ENCODE results near the gene EYA4. TPM values are rescaled to one million over a fixed set of nuclear protein-coding genes. Genes with fewer than 3 reads are reported as not detected.

EYA4 gene
- polyA plus RNA-seq, 1 donor, result 0.21 TPM

DNA sequence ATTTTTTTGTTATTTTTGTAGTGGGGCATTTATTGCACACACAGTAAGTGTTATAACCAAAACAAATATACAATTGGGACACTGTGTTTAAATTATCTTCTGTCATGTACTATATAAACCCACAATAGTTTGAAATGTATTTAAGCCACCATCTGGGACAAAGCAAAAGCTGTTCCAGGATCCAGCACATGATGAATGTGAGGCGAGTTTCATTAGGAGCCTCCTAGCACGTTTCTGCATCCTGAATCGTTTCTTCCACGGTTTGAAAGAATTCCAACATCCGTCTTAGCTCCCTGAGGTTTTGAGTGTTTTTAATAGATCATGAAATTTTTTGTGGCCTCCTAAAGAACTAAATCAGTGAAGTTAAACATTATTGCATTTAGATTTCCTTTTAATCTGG is 65.8 kb downstream of the EYA4 start:
- DNase-seq, result no peak
- no peaks in the 10 kb centered on the region for H3K36me3 ChIP-seq (ENCODE audit: control insufficient read depth, insufficient read depth, low read length)
- H3K9me3 ChIP-seq (ENCODE audit: control insufficient read depth, low read depth, low read length), result no peaks in the 10 kb centered on the region
- H3K4me3 ChIP-seq (ENCODE audit: low read length), result no peak overlapping the region
- H3K4me1 ChIP-seq (ENCODE audit: control insufficient read depth, insufficient read depth, low read length), result no peaks in the 10 kb centered on the region
- WGBS (ENCODE audit: insufficient coverage, low lambda C conversion rate), result 67% methylated on average over 1 of the region's 5 CpGs
- H3K27ac ChIP-seq (ENCODE audit: low read length), result no peak overlapping the region
- no peaks in the 10 kb centered on the region for H3K27me3 ChIP-seq (ENCODE audit: control insufficient read depth, insufficient read depth, low read length)

GRCh38 chr6:133309579-133309978 is 68.4 kb downstream of the EYA4 start:
- no peak for DNase-seq
- no peak overlapping the region for H3K27ac ChIP-seq (ENCODE audit: low read length)
- H3K27me3 ChIP-seq (ENCODE audit: control insufficient read depth, insufficient read depth, low read length), result no peaks in the 10 kb centered on the region
- no peaks in the 10 kb centered on the region for H3K4me1 ChIP-seq (ENCODE audit: control insufficient read depth, insufficient read depth, low read length)
- WGBS (ENCODE audit: insufficient coverage, low lambda C conversion rate), result 100% methylated on average over 1 of the region's 3 CpGs
- no peaks in the 10 kb centered on the region for H3K36me3 ChIP-seq (ENCODE audit: control insufficient read depth, insufficient read depth, low read length)
- no peaks in the 10 kb centered on the region for H3K9me3 ChIP-seq (ENCODE audit: control insufficient read depth, low read depth, low read length)
- no peak overlapping the region for H3K4me3 ChIP-seq (ENCODE audit: low read length)

GRCh38 chr6:133312006-133312405 is 70.8 kb downstream of the EYA4 start:
- no CpG with 5 or more reads among the region's 3 CpGs for WGBS (ENCODE audit: insufficient coverage, low lambda C conversion rate)
- Histone ChIP-seq H3K4me1 (ENCODE audit: control insufficient read depth, insufficient read depth, low read length) (no peaks in the 10 kb centered on the region), H3K27ac (ENCODE audit: low read length) (no peak overlapping the region), H3K4me3 (ENCODE audit: low read length) (no peak overlapping the region), H3K9me3 (ENCODE audit: control insufficient read depth, low read depth, low read length) (no peaks in the 10 kb centered on the region), H3K36me3 (ENCODE audit: control insufficient read depth, insufficient read depth, low read length) (no peaks in the 10 kb centered on the region), H3K27me3 (ENCODE audit: control insufficient read depth, insufficient read depth, low read length) (no peaks in the 10 kb centered on the region)
- no peak for DNase-seq

- Histone ChIP-seq H3K27ac (ENCODE audit: low read length) (no peak overlapping the region), H3K9me3 (ENCODE audit: control insufficient read depth, low read depth, low read length) (no peaks in the 10 kb centered on the region), H3K27me3 (ENCODE audit: control insufficient read depth, insufficient read depth, low read length) (no peaks in the 10 kb centered on the region), H3K4me1 (ENCODE audit: control insufficient read depth, insufficient read depth, low read length) (no peaks in the 10 kb centered on the region), H3K36me3 (ENCODE audit: control insufficient read depth, insufficient read depth, low read length) (no peaks in the 10 kb centered on the region), H3K4me3 (ENCODE audit: low read length) (no peak overlapping the region)
- no peak for DNase-seq
- WGBS (ENCODE audit: insufficient coverage, low lambda C conversion rate), result 100% methylated on average over 1 of the region's 1 CpG
Measured at GRCh38 chr6:133313068-133313467, 71.9 kb downstream of the EYA4 start.

DNA sequence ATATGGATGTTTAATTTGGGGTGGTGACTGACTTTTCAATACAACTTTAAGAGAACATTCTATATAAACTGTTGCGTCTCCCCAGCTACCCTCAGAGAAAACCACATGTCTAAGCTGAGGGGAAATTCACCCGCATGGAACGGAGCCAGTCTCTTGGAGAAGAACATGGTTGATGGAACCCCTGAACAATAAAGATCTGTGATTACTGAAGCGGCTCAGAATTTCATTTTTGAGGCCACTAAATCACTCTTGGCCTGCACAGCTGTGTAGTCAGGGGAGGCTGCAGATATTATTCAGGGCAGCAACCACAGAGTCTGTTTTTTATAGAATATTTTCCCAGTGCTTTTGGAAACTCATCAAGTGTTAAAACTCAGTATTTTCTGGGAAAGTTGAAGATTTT is 73.8 kb downstream of the EYA4 start:
- DNase-seq, result no peak
- Histone ChIP-seq H3K4me1 (ENCODE audit: control insufficient read depth, insufficient read depth, low read length) (no peaks in the 10 kb centered on the region), H3K4me3 (ENCODE audit: low read length) (no peak overlapping the region), H3K27ac (ENCODE audit: low read length) (no peak overlapping the region), H3K36me3 (ENCODE audit: control insufficient read depth, insufficient read depth, low read length) (no peaks in the 10 kb centered on the region), H3K9me3 (ENCODE audit: control insufficient read depth, low read depth, low read length) (no peaks in the 10 kb centered on the region), H3K27me3 (ENCODE audit: control insufficient read depth, insufficient read depth, low read length) (no peaks in the 10 kb centered on the region)
- WGBS (ENCODE audit: insufficient coverage, low lambda C conversion rate), result no CpG with 5 or more reads among the region's 4 CpGs

GRCh38 chr6:133315811-133316210 is 74.7 kb downstream of the EYA4 start:
- Histone ChIP-seq H3K27ac (ENCODE audit: low read length) (no peak overlapping the region), H3K27me3 (ENCODE audit: control insufficient read depth, insufficient read depth, low read length) (no peaks in the 10 kb centered on the region), H3K4me1 (ENCODE audit: control insufficient read depth, insufficient read depth, low read length) (no peaks in the 10 kb centered on the region), H3K36me3 (ENCODE audit: control insufficient read depth, insufficient read depth, low read length) (no peaks in the 10 kb centered on the region), H3K4me3 (ENCODE audit: low read length) (no peak overlapping the region), H3K9me3 (ENCODE audit: control insufficient read depth, low read depth, low read length) (no peaks in the 10 kb centered on the region)
- no peak for DNase-seq
- WGBS (ENCODE audit: insufficient coverage, low lambda C conversion rate), result 100% methylated on average over 3 of the region's 5 CpGs

DNA sequence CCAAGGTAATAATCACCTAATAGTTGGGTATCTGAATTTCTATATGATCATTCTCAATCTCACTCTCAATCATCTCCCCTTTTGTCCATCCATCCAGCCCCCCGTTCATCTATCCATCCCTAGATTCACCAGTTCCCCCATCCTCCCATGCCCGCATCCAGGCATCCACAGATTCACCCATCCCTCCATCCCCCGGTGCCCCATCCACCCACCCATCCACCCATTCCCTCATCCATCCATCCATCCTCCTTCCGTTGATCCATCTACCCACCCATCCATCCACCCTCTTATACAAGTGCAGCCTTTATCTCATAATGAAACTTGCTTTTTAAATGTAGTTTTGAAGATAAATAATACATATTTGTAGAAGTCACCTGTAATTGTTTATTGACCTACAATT is 76.5 kb downstream of the EYA4 start:
- no peaks in the 10 kb centered on the region for H3K36me3 ChIP-seq (ENCODE audit: control insufficient read depth, insufficient read depth, low read length)
- H3K27ac ChIP-seq (ENCODE audit: low read length), result no peak overlapping the region
- H3K9me3 ChIP-seq (ENCODE audit: control insufficient read depth, low read depth, low read length), result no peaks in the 10 kb centered on the region
- H3K4me3 ChIP-seq (ENCODE audit: low read length), result no peak overlapping the region
- no peaks in the 10 kb centered on the region for H3K4me1 ChIP-seq (ENCODE audit: control insufficient read depth, insufficient read depth, low read length)
- WGBS (ENCODE audit: insufficient coverage, low lambda C conversion rate), result no CpG with 5 or more reads among the region's 4 CpGs
- H3K27me3 ChIP-seq (ENCODE audit: control insufficient read depth, insufficient read depth, low read length), result no peaks in the 10 kb centered on the region
- DNase-seq, result no peak

GRCh38 chr6:133326584-133326983 is 85.4 kb downstream of the EYA4 start:
- Histone ChIP-seq H3K9me3 (ENCODE audit: control insufficient read depth, low read depth, low read length) (no peaks in the 10 kb centered on the region), H3K27me3 (ENCODE audit: control insufficient read depth, insufficient read depth, low read length) (no peaks in the 10 kb centered on the region), H3K4me3 (ENCODE audit: low read length) (no peak overlapping the region), H3K27ac (ENCODE audit: low read length) (no peak overlapping the region), H3K36me3 (ENCODE audit: control insufficient read depth, insufficient read depth, low read length) (no peaks in the 10 kb centered on the region), H3K4me1 (ENCODE audit: control insufficient read depth, insufficient read depth, low read length) (no peaks in the 10 kb centered on the region)
- WGBS (ENCODE audit: insufficient coverage, low lambda C conversion rate), result no CpG with 5 or more reads among the region's 9 CpGs
- DNase-seq, result no peak

GRCh38 chr6:133333852-133334251 is 92.7 kb downstream of the EYA4 start:
- no peaks in the 10 kb centered on the region for H3K4me1 ChIP-seq (ENCODE audit: control insufficient read depth, insufficient read depth, low read length)
- no peaks in the 10 kb centered on the region for H3K27me3 ChIP-seq (ENCODE audit: control insufficient read depth, insufficient read depth, low read length)
- DNase-seq, result no peak
- 50% methylated on average over 1 of the region's 3 CpGs for WGBS (ENCODE audit: insufficient coverage, low lambda C conversion rate)
- H3K4me3 ChIP-seq (ENCODE audit: low read length), result no peak overlapping the region
- no peaks in the 10 kb centered on the region for H3K9me3 ChIP-seq (ENCODE audit: control insufficient read depth, low read depth, low read length)
- H3K27ac ChIP-seq (ENCODE audit: low read length), result no peak overlapping the region
- H3K36me3 ChIP-seq (ENCODE audit: control insufficient read depth, insufficient read depth, low read length), result no peaks in the 10 kb centered on the region

- no peak overlapping the region for H3K27ac ChIP-seq (ENCODE audit: low read length)
- no peaks in the 10 kb centered on the region for H3K36me3 ChIP-seq (ENCODE audit: control insufficient read depth, insufficient read depth, low read length)
- no peaks in the 10 kb centered on the region for H3K27me3 ChIP-seq (ENCODE audit: control insufficient read depth, insufficient read depth, low read length)
- no peak for DNase-seq
- 100% methylated on average over 1 of the region's 1 CpG for WGBS (ENCODE audit: insufficient coverage, low lambda C conversion rate)
- no peaks in the 10 kb centered on the region for H3K4me1 ChIP-seq (ENCODE audit: control insufficient read depth, insufficient read depth, low read length)
- no peaks in the 10 kb centered on the region for H3K9me3 ChIP-seq (ENCODE audit: control insufficient read depth, low read depth, low read length)
- no peak overlapping the region for H3K4me3 ChIP-seq (ENCODE audit: low read length)
Measured at GRCh38 chr6:133337308-133337707, 96.2 kb downstream of the EYA4 start.

DNA sequence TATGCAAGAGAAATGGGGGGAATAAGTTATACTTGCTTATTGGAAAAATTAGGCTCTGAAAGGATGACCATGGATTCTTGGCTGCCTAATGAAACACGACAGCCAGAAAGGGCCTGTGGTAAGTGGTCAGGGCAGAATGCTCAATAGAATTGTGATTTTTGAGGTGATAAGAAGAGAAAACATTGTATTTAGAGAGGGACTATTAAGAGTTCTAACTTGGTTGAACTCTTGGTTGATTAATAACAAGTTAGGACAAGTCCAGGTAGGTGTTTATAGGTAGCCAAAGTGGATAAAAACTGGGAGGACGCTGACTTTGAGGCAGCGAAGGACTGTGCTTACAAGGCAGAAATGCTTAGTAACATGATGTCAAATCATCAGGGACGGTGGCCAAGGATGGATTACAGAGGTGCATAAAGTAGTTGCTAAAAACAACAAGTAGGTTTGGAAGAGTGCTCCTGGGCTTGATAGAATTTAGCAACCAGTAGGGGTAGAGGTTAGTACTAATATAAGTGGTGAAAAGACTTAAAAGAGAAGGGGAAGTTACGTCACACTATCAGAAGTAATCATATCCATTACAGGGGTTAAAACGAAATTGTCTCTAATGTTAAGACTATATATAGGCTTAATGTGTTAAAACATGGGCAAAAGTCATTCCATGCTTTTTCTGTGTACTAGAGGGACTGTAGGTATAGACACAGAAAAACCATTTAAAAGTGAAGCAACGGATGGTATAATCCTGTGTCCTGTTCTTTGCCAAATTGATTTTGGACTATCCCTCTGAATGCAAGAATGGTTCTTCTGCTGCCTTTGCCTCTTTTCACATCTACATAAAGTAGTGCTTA is 98.6 kb downstream of the EYA4 start:
- 89% methylated on average over 3 of the region's 7 CpGs for WGBS (ENCODE audit: insufficient coverage, low lambda C conversion rate)
- Histone ChIP-seq H3K9me3 (ENCODE audit: control insufficient read depth, low read depth, low read length) (no peaks in the 10 kb centered on the region), H3K36me3 (ENCODE audit: control insufficient read depth, insufficient read depth, low read length) (no peaks in the 10 kb centered on the region), H3K4me3 (ENCODE audit: low read length) (no peak overlapping the region), H3K27me3 (ENCODE audit: control insufficient read depth, insufficient read depth, low read length) (no peaks in the 10 kb centered on the region), H3K27ac (ENCODE audit: low read length) (no peak overlapping the region), H3K4me1 (ENCODE audit: control insufficient read depth, insufficient read depth, low read length) (no peaks in the 10 kb centered on the region)
- no peak for DNase-seq

Data from large intestine (tissue), 3 donors.